CD4-positive, alpha-beta T cell treated with Interferon alpha-2 for 1 hour (primary cell): ENCODE data around the gene ECM1.

ENCODE experiments used
- DNase-seq, 2 donors: peaks; one replicate each; pipeline ENCODE4 v3.0.0-alpha.2; 2020 to 2022

The ECM1 gene

GRCh38 chr1:150546294-150546937, 38.5 kb downstream of the ECM1 start:
- DNase-seq: no peak

- no peak for DNase-seq
These were observed 40.4 kb downstream of the ECM1 start for GRCh38 chr1:150548324-150548631.

GRCh38 chr1:150548632-150549495, 41.0 kb downstream of the ECM1 start, which contains the start of gene ADAMTSL4:
ADAMTSL4 (plus strand) TSS chr1:150549408; CDS start chr1:150552289, 2,881 bp downstream.
- peak in 1 of 2 donors; percentile 49 for DNase-seq

- DNase-seq: no peak
These were observed 41.8 kb downstream of the ECM1 start for GRCh38 chr1:150549496-150550221.

- DNase-seq: no peak
These were observed 42.5 kb downstream of the ECM1 start for GRCh38 chr1:150550222-150551050.

GRCh38 chr1:150551051-150551783, 43.3 kb downstream of the ECM1 start:
- peak in 1 of 2 donors; percentile 35 for DNase-seq

GRCh38 chr1:150551784-150552127, 43.8 kb downstream of the ECM1 start:
- no peak for DNase-seq

- DNase-seq: peak; percentile 47 to 77
These were observed 44.4 kb downstream of the ECM1 start for GRCh38 chr1:150552128-150552910.

GRCh38 chr1:150552911-150553289, 45.0 kb downstream of the ECM1 start:
- no peak for DNase-seq

GRCh38 chr1:150553392-150554085, 45.6 kb downstream of the ECM1 start:
- no peak for DNase-seq

- no peak for DNase-seq
These were observed 46.2 kb downstream of the ECM1 start for GRCh38 chr1:150554086-150554452.

GRCh38 chr1:150555198-150555970, 47.5 kb downstream of the ECM1 start:
- DNase-seq: no peak

GRCh38 chr1:150555971-150556865, 48.3 kb downstream of the ECM1 start:
- DNase-seq: no peak

GRCh38 chr1:150557065-150557600, 49.2 kb downstream of the ECM1 start:
- DNase-seq: no peak

- no peak for DNase-seq
These were observed 49.9 kb downstream of the ECM1 start for GRCh38 chr1:150557813-150558212.

- DNase-seq: no peak
These were observed 50.4 kb downstream of the ECM1 start for GRCh38 chr1:150558303-150558704.

- no peak for DNase-seq
These were observed 51.1 kb downstream of the ECM1 start for GRCh38 chr1:150558761-150559655.

GRCh38 chr1:150559656-150560010, 51.7 kb downstream of the ECM1 start:
- no peak for DNase-seq
